C4-2B (cell line): Measurements from ENCODE around the gene SGCE.

Source experiments
- ZFX ChIP-seq: fragments of 450-650 bp; IDR thresholded peaks from 2 replicates; pipeline ENCODE4 v1.6.1; 2017
- TF ChIP-seq, protein P1 (sequence below): fragments of 450-650 bp; conservative IDR thresholded peaks from 2 replicates; pipeline ENCODE4 v1.5.1; 2017; ENCODE audit warnings: mild to moderate bottlenecking

DNA sequence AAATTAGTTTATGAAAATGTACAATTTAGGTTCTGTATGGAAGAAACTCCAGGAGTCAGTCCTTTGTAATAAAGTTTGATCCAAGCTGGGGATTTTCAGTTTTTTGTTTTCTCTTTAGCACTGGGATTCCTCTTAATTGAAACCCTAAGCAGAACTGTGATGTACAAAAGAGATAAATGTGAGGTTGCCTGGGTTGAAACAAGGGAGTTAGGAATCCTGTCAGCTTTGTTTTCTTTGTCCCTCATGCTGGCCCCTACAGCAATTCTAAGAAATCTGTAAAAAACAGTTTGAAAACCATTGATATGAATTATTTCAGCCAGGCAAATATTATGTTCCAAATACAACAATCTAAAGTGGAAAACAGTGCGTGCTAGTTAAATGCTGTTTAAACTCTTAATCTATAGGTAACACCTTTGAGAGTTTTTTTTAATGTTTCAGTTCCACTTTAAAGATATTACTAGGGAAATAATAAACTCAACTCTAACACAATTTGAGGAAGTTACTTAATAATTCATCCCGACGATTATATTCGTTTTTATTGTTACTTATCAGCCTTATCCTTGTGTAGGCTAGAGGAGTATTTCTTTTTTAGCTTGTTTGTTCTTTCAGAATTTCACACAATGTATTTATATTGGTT is 65.3 kb downstream of the SGCE start:
- TF ChIP-seq, protein P1, sequence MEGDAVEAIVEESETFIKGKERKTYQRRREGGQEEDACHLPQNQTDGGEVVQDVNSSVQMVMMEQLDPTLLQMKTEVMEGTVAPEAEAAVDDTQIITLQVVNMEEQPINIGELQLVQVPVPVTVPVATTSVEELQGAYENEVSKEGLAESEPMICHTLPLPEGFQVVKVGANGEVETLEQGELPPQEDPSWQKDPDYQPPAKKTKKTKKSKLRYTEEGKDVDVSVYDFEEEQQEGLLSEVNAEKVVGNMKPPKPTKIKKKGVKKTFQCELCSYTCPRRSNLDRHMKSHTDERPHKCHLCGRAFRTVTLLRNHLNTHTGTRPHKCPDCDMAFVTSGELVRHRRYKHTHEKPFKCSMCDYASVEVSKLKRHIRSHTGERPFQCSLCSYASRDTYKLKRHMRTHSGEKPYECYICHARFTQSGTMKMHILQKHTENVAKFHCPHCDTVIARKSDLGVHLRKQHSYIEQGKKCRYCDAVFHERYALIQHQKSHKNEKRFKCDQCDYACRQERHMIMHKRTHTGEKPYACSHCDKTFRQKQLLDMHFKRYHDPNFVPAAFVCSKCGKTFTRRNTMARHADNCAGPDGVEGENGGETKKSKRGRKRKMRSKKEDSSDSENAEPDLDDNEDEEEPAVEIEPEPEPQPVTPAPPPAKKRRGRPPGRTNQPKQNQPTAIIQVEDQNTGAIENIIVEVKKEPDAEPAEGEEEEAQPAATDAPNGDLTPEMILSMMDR = no peak
- no peak for TF ChIP-seq ZFX
